DND-41 (cell line): ENCODE measurements around the gene SORBS1.

Source experiments
- ATAC-seq: fragments of 200-7000 bp; cut with Tn5 transposase; 3 replicates; pipeline ENCODE4 v1.9.1; 2021; ENCODE audit warnings: low read depth; ENCODE audit not compliant: insufficient read depth
- DNase-seq: peaks from one replicate; pipeline ENCODE4 v3.0.0-alpha.2; 2020
- H2AFZ ChIP-seq: 2 replicates; pipeline ENCODE4 v1.6.0; 2012; ENCODE audit warnings: low read depth, low read length
- H3K27ac ChIP-seq: 2 replicates; pipeline ENCODE4 v1.5.1; 2012; ENCODE audit warnings: low read length, inconsistent platforms
- H3K27me3 ChIP-seq: fragments of 200-600 bp; sonication (generic); 2 replicates; pipeline ENCODE4 v1.6.0; 2012; ENCODE audit warnings: low read length, mild to moderate bottlenecking, inconsistent platforms; ENCODE audit not compliant: insufficient read depth, poor library complexity
- H3K36me3 ChIP-seq: 2 replicates; pipeline ENCODE4 v1.5.1; 2012; ENCODE audit warnings: low read length, inconsistent platforms; ENCODE audit not compliant: insufficient read depth
- H3K4me1 ChIP-seq: 2 replicates; pipeline ENCODE4 v1.5.1; 2012; ENCODE audit warnings: mild to moderate bottlenecking, low read length; ENCODE audit not compliant: insufficient read depth
- H3K4me2 ChIP-seq: 2 replicates; pipeline ENCODE4 v1.6.0; 2012; ENCODE audit warnings: mild to moderate bottlenecking, moderate library complexity, low read length, inconsistent platforms; ENCODE audit not compliant: insufficient read depth
- H3K4me3 ChIP-seq, 2 experiments: fragments of 200-600 bp in 1 of 2; shearing (Covaris generic) in 1 of 2; 2 replicates each; pipeline ENCODE4 v1.5.1; 2012 to 2016; ENCODE audit warnings: inconsistent platforms in 2 of 2, low read length in 2 of 2, mild to moderate bottlenecking in 2 of 2, low read depth in 1 of 2, moderate library complexity in 1 of 2
- H3K79me2 ChIP-seq: 2 replicates; pipeline ENCODE4 v1.6.0; 2012; ENCODE audit warnings: low read length, inconsistent platforms; ENCODE audit not compliant: insufficient read depth
- H3K9ac ChIP-seq: 2 replicates; pipeline ENCODE4 v1.6.0; 2012; ENCODE audit warnings: low read depth, mild to moderate bottlenecking, inconsistent platforms, low read length, moderate library complexity
- H3K9me3 ChIP-seq: 2 replicates; pipeline ENCODE4 v1.5.1; 2012; ENCODE audit warnings: low read length, moderate library complexity, mild to moderate bottlenecking, inconsistent platforms; ENCODE audit not compliant: insufficient read depth, severe bottlenecking
- H4K20me1 ChIP-seq: 2 replicates; pipeline ENCODE4 v1.6.0; 2012; ENCODE audit warnings: low read length; ENCODE audit not compliant: insufficient read depth
- EZH2 ChIP-seq: IDR thresholded peaks from 3 replicates; pipeline ENCODE4 v1.6.1; 2012; ENCODE audit warnings: borderline replicate concordance, low read depth, mild to moderate bottlenecking, moderate library complexity, low read length, inconsistent platforms; ENCODE audit not compliant: severe bottlenecking
- TF ChIP-seq, protein P1 (sequence below): IDR thresholded peaks from 2 replicates; pipeline ENCODE4 v1.5.1; 2012; ENCODE audit warnings: borderline replicate concordance, low read length, moderate library complexity, mild to moderate bottlenecking; ENCODE audit not compliant: poor library complexity, severe bottlenecking; ENCODE audit errors: extremely low read depth

SORBS1 gene

DNA sequence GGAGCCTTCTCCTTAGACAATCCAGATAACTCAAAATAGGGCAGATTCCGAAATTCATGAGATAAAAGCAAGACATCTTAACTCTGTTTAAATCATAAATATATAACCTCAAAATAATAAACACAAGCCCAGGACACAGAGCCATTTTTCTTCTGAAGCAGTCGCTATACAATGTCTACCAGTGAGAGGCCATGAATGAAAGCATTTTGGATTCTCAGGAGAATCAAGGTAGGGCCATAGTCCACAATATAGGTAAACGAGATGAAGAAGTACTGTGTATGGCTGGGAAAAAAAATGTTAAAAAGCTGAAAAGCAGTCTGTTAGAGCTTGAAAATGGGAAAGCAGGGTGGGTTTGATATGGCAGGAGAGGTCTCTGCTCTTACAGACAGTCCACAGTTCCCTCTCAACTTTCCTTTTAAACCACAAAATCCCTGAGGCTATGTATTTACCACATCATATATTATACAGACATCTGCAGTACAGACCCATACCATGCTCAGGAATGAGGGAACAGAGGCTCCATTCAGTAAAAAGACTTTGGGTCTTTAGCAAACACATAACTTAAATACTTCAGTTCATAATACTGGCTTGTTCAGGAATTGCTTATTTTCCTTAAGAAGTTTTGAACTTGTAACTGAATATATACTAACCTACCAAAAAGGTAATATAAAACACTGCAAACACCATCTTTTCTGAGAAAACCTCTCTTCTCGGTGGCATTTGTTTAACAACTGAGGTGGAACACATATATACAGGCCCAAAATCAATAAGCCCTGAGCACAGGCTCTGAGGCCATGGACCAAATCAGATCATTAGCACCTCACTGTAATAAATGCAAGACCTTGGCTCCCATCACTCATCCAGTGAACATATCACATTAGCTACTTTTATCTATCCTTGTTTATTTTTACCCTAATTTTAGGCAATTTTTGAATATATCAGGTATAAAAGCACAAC lies 109.3 kb downstream of the SORBS1 start:
- Histone ChIP-seq H2AFZ (no peak overlapping the region), H3K9ac (no peak overlapping the region), H3K36me3 (no peaks in the 10 kb centered on the region), H3K27ac (no peak overlapping the region), H3K27me3 (peaks cover 12% of the 10 kb centered on the region), H3K4me2 (no peak overlapping the region), H4K20me1 (no peaks in the 10 kb centered on the region), H3K79me2 (no peaks in the 10 kb centered on the region), H3K4me3 (no peak overlapping the region), H3K4me1 (no peaks in the 10 kb centered on the region), H3K9me3 (no peaks in the 10 kb centered on the region)
- no peak for DNase-seq
- TF ChIP-seq EZH2, result no peak
- TF ChIP-seq, protein P1, sequence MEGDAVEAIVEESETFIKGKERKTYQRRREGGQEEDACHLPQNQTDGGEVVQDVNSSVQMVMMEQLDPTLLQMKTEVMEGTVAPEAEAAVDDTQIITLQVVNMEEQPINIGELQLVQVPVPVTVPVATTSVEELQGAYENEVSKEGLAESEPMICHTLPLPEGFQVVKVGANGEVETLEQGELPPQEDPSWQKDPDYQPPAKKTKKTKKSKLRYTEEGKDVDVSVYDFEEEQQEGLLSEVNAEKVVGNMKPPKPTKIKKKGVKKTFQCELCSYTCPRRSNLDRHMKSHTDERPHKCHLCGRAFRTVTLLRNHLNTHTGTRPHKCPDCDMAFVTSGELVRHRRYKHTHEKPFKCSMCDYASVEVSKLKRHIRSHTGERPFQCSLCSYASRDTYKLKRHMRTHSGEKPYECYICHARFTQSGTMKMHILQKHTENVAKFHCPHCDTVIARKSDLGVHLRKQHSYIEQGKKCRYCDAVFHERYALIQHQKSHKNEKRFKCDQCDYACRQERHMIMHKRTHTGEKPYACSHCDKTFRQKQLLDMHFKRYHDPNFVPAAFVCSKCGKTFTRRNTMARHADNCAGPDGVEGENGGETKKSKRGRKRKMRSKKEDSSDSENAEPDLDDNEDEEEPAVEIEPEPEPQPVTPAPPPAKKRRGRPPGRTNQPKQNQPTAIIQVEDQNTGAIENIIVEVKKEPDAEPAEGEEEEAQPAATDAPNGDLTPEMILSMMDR, result no peak
- ATAC-seq, result no peak

GRCh38 chr10:95451150-95451549 lies 110.0 kb downstream of the SORBS1 start:
- no peak for TF ChIP-seq EZH2
- TF ChIP-seq, protein P1, result no peak
- Histone ChIP-seq H3K4me2 (no peak overlapping the region), H3K4me1 (no peaks in the 10 kb centered on the region), H3K9ac (no peak overlapping the region), H3K4me3 (no peak overlapping the region), H4K20me1 (no peaks in the 10 kb centered on the region), H3K36me3 (no peaks in the 10 kb centered on the region), H3K27me3 (peaks cover 8% of the 10 kb centered on the region), H3K9me3 (no peaks in the 10 kb centered on the region), H2AFZ (no peak overlapping the region), H3K79me2 (no peaks in the 10 kb centered on the region), H3K27ac (no peak overlapping the region)
- ATAC-seq (no peak), DNase-seq (no peak)

GRCh38 chr10:95450188-95450587 lies 111.0 kb downstream of the SORBS1 start:
- Histone ChIP-seq H3K27ac (no peak overlapping the region), H4K20me1 (no peaks in the 10 kb centered on the region), H3K4me2 (no peak overlapping the region), H3K9me3 (no peaks in the 10 kb centered on the region), H3K4me3 (no peak overlapping the region), H3K9ac (no peak overlapping the region), H3K27me3 (peaks cover 4% of the 10 kb centered on the region), H3K4me1 (no peaks in the 10 kb centered on the region), H3K36me3 (no peaks in the 10 kb centered on the region), H2AFZ (no peak overlapping the region), H3K79me2 (no peaks in the 10 kb centered on the region)
- ATAC-seq (no peak), DNase-seq (no peak)
- TF ChIP-seq, protein P1, result no peak
- TF ChIP-seq EZH2, result no peak
